ENCODE results near the gene FTCD. TPM values are rescaled to one million over a fixed set of nuclear protein-coding genes. Genes with fewer than 3 reads are reported as not detected.

FTCD gene
- total and polyA plus RNA-seq, 10 of the 15 experiments (the other 5 are each of a cell fraction or from before 2014, with no cell fraction given) = 0.27 to 0.28 TPM; not detected in 8

GRCh38 chr21:46088189-46088588 is 67.2 kb downstream of the FTCD start (continued):
- TF ChIP-seq BHLHE40 (IDR thresholded peaks at IDR 0.05; ENCODE audit: borderline replicate concordance in 1 of 2, low read depth in 2 of 2, low read length in 1 of 2) = no peak
- TF ChIP-seq SREBF2 (IDR thresholded peaks at IDR 0.05; ENCODE audit: low read length) = no peak
- no peak for TF ChIP-seq STAT3 (IDR thresholded peaks at IDR 0.05; ENCODE audit: low read depth, low read length)

GRCh38 chr21:46087641-46088040 is 67.7 kb downstream of the FTCD start:
- no peak for DNase-seq (ENCODE audit: low read depth, low spot score)
- ChIA-PET POLR2A (no interaction called here), CTCF (no interaction called here), SMC1A (ENCODE audit: uncharacterized antibody, unreplicated experiment) (no interaction called here), RAD21 (ENCODE audit: unreplicated experiment) (no interaction called here)
- no peak overlapping the region for H3K4me3 ChIP-seq
- TF ChIP-seq ZNF592 (IDR thresholded peaks at IDR 0.05) (no peak), TCF12 (IDR thresholded peaks at IDR 0.05; ENCODE audit: low read depth, low read length) (no peak), RELB (IDR thresholded peaks at IDR 0.05; ENCODE audit: low read depth) (no peak), NFYA (IDR thresholded peaks at IDR 0.05; ENCODE audit: borderline replicate concordance, low read depth, low read length) (no peak), IRF3 (IDR thresholded peaks at IDR 0.05) (no peak), ATF3 (IDR thresholded peaks at IDR 0.05; ENCODE audit: borderline replicate concordance, extremely low read depth, low read depth, low read length) (no peak), EGR1 (IDR thresholded peaks at IDR 0.05; ENCODE audit: borderline replicate concordance in 1 of 2, low read depth in 2 of 2, low read length in 2 of 2) (no peak), USF1 (IDR thresholded peaks at IDR 0.05; ENCODE audit: borderline replicate concordance, extremely low read length, insufficient read depth, low read depth, low read length) (no peak), ESRRA (IDR thresholded peaks at IDR 0.05; ENCODE audit: low read length) (no peak)
- H3K9me3 ChIP-seq (replicated peaks; ENCODE audit: control insufficient read depth, insufficient read depth, low read length) = no peaks in the 10 kb centered on the region; the same call in 2 of the 3 replicates
- in situ Hi-C loops (cut with MboI) = no loop called here
- no peak overlapping the region for H3K9ac ChIP-seq (ENCODE audit: control insufficient read depth, insufficient read depth, low read length)
- no peak for FAIRE-seq
- no TSS peak for BruUV-seq (replicated peaks)
- intact Hi-C loops (cut with micrococcal nuclease; ENCODE audit: unreplicated experiment) = no loop called here
- no peak overlapping the region for H3K27ac ChIP-seq (ENCODE audit: control insufficient read depth, insufficient read depth)
- H3K79me2 ChIP-seq (ENCODE audit: control insufficient read depth, insufficient read depth, low read length) = no peaks in the 10 kb centered on the region
- no peaks in the 10 kb centered on the region for H4K20me1 ChIP-seq (ENCODE audit: control insufficient read depth, insufficient read depth)
- no peaks in the 10 kb centered on the region for H3K27me3 ChIP-seq (replicated peaks in 1 of 2; ENCODE audit: control insufficient read depth in 2 of 2, insufficient read depth in 2 of 2, low read length in 1 of 2)
- H3K36me3 ChIP-seq (ENCODE audit: control insufficient read depth in 2 of 2, insufficient read depth in 2 of 2, low read length in 1 of 2) = no peaks in the 10 kb centered on the region
- H3K4me2 ChIP-seq (ENCODE audit: control insufficient read depth, insufficient read depth) = no peak overlapping the region
- H3K4me1 ChIP-seq (ENCODE audit: control insufficient read depth, insufficient read depth, low read length) = no peaks in the 10 kb centered on the region
- 5% methylated on average over 1 of the region's 1 CpG for WGBS (ENCODE audit: insufficient coverage, insufficient replicate concordance, low lambda C conversion rate, missing lambda C conversion rate)
- H2AFZ ChIP-seq (ENCODE audit: control insufficient read depth, low read depth, low read length) = no peak overlapping the region
- no peak for ATAC-seq

Data from GM12878 (cell line).